WTC11 (cell line): Measurements from ENCODE around the gene TPT1.
"Not testable (repeated sequence)": the region's sequence is repeated elsewhere in the genome, so short reads cannot be mapped to it uniquely, and the experiment has no call there.

Experiments used
- ATF6 ChIP-seq: sonication (generic); formaldehyde crosslinking; IDR thresholded peaks from 2 replicates; pipeline ENCODE4 v1.8.1; 2023; ENCODE audit warnings: mild to moderate bottlenecking, missing genetic modification reagents
- CREM ChIP-seq: sonication (generic); formaldehyde crosslinking; IDR thresholded peaks from 2 replicates; pipeline ENCODE4 v1.8.1; 2022; ENCODE audit warnings: mild to moderate bottlenecking, missing genetic modification reagents, moderate library complexity
- CTCF ChIP-seq: fragments of 200-600 bp; IDR thresholded peaks from 2 replicates; pipeline ENCODE4 v1.8.0; 2022; ENCODE audit warnings: antibody characterized with exemption
- FOXK1 ChIP-seq: sonication (generic); formaldehyde crosslinking; IDR thresholded peaks from 2 replicates; pipeline ENCODE4 v1.8.0; 2022; ENCODE audit warnings: mild to moderate bottlenecking, moderate library complexity, missing genetic modification reagents
- GABPB1 ChIP-seq: sonication (generic); formaldehyde crosslinking; IDR thresholded peaks from 2 replicates; pipeline ENCODE4 v1.8.1; 2023; ENCODE audit warnings: mild to moderate bottlenecking, missing genetic modification reagents
- IRF1 ChIP-seq: sonication (generic); formaldehyde crosslinking; IDR thresholded peaks from 2 replicates; pipeline ENCODE4 v1.8.0; 2023; ENCODE audit warnings: missing genetic modification reagents
- JUN ChIP-seq: sonication (generic); formaldehyde crosslinking; IDR thresholded peaks from 2 replicates; pipeline ENCODE4 v1.8.0; 2023; ENCODE audit warnings: mild to moderate bottlenecking, missing genetic modification reagents
- MAX ChIP-seq: sonication (generic); formaldehyde crosslinking; IDR thresholded peaks from 2 replicates; pipeline ENCODE4 v1.8.0; 2022; ENCODE audit warnings: mild to moderate bottlenecking, missing genetic modification reagents
- TCF7 ChIP-seq: sonication (generic); formaldehyde crosslinking; IDR thresholded peaks from 2 replicates; pipeline ENCODE4 v1.8.0; 2022; ENCODE audit warnings: mild to moderate bottlenecking, low read depth, missing genetic modification reagents, moderate library complexity
- ZBTB43 ChIP-seq: sonication (generic); formaldehyde crosslinking; IDR thresholded peaks from 2 replicates; pipeline ENCODE4 v1.8.1; 2023; ENCODE audit warnings: mild to moderate bottlenecking, missing genetic modification reagents
- ZNF317 ChIP-seq: sonication (generic); formaldehyde crosslinking; IDR thresholded peaks from 2 replicates; pipeline ENCODE4 v1.8.1; 2023; ENCODE audit warnings: low read depth, mild to moderate bottlenecking, moderate library complexity, missing genetic modification reagents, borderline replicate concordance
- ZNF423 ChIP-seq: fragments of 250-450 bp; sonication (Bioruptor Pico); IDR thresholded peaks from 2 replicates; pipeline ENCODE4 v2.1.2; 2022; ENCODE audit warnings: mild to moderate bottlenecking, moderate library complexity

- TF ChIP-seq CREM (CRISPR knock-in tag); ZBTB43 (CRISPR knock-in tag); CTCF; IRF1; JUN (CRISPR knock-in tag); FOXK1; ZNF423 (CRISPR knock-in tag); ZNF317 (CRISPR knock-in tag); GABPB1; TCF7 (CRISPR knock-in tag); ATF6 (CRISPR knock-in tag); MAX (CRISPR knock-in tag): not testable (repeated sequence)
Measured at GRCh38 chr13:45390348-45390747, 49.4 kb upstream of the TPT1 start.
